LNCaP clone FGC (cell line): ENCODE data around the gene ACTBL2.

Experiments
- DNase-seq: peaks from one replicate; pipeline ENCODE4 v3.0.0-alpha.2; 2011; ENCODE audit warnings: low read depth
- H3K4me3 ChIP-seq: 2 replicates; pipeline ENCODE4 v1.5.1; 2011; ENCODE audit warnings: mild to moderate bottlenecking, low read depth, low read length, control low read depth
- CTCF ChIP-seq: IDR thresholded peaks from 2 replicates; pipeline ENCODE4 v1.5.1; 2012; ENCODE audit warnings: mild to moderate bottlenecking; ENCODE audit not compliant: control insufficient read depth, insufficient read depth; ENCODE audit errors: extremely low read depth

Gene ACTBL2

GRCh38 chr5:57513785-57514184 is 31.2 kb upstream of the ACTBL2 start:
- TF ChIP-seq CTCF: no peak
- no peak overlapping the region for H3K4me3 ChIP-seq
- DNase-seq: no peak

- no peak for DNase-seq
- no peak overlapping the region for H3K4me3 ChIP-seq
- no peak for TF ChIP-seq CTCF
Observed at GRCh38 chr5:57511321-57511720, 28.7 kb upstream of the ACTBL2 start.

- no peak overlapping the region for H3K4me3 ChIP-seq
- DNase-seq: no peak
- TF ChIP-seq CTCF: no peak
Observed at GRCh38 chr5:57509501-57510260, 27.1 kb upstream of the ACTBL2 start.

GRCh38 chr5:57508211-57508610 is 25.6 kb upstream of the ACTBL2 start:
- no peak for DNase-seq
- no peak overlapping the region for H3K4me3 ChIP-seq
- no peak for TF ChIP-seq CTCF

GRCh38 chr5:57505272-57506200 is 22.9 kb upstream of the ACTBL2 start:
- H3K4me3 ChIP-seq: no peak overlapping the region
- TF ChIP-seq CTCF: no peak
- no peak for DNase-seq

GRCh38 chr5:57504357-57504756 is 21.7 kb upstream of the ACTBL2 start:
- DNase-seq: no peak
- no peak overlapping the region for H3K4me3 ChIP-seq
- TF ChIP-seq CTCF: no peak
